ENCODE measurements around the gene CDC42BPB.

- TF ChIP-seq CTCF (conservative IDR thresholded peaks at IDR 0.05; ENCODE audit: low read depth, low read length) (no peak), RFX5 (IDR thresholded peaks at IDR 0.05; ENCODE audit: low read depth, low read length) (no peak), POLR2A (IDR thresholded peaks at IDR 0.05; ENCODE audit: low read depth, low read length) (no peak), CHD1 (IDR thresholded peaks at IDR 0.05; ENCODE audit: low read depth, low read length) (no peak), USF2 (IDR thresholded peaks at IDR 0.05; ENCODE audit: low read depth, low read length) (no peak), RAD21 (IDR thresholded peaks at IDR 0.05; ENCODE audit: low read length) (no peak), MAFK (IDR thresholded peaks at IDR 0.05; ENCODE audit: low read depth, low read length) (no peak), CEBPB (IDR thresholded peaks at IDR 0.05; ENCODE audit: low read depth, low read length) (no peak), NFE2L2 (IDR thresholded peaks at IDR 0.05; ENCODE audit: low read depth, low read length) (no peak), BHLHE40 (IDR thresholded peaks at IDR 0.05; ENCODE audit: low read depth, low read length) (no peak), SMC3 (IDR thresholded peaks at IDR 0.05; ENCODE audit: low read depth, low read length) (no peak), RCOR1 (IDR thresholded peaks at IDR 0.05; ENCODE audit: insufficient replicate concordance, low read length) (no peak)
Measured at GRCh38 chr14:102968306-102968705, 89.0 kb downstream of the CDC42BPB start.
